ENCODE results near the gene ZC3H7A. TPM values are rescaled to one million over a fixed set of nuclear protein-coding genes. Genes with fewer than 3 reads are reported as not detected.

Gene ZC3H7A
- total and polyA plus RNA-seq, 9 of the 15 experiments (the other 6 are each of a cell fraction or from before 2014, with no cell fraction given), result 19.8 to 49.1 (median 28.2) TPM

DNA sequence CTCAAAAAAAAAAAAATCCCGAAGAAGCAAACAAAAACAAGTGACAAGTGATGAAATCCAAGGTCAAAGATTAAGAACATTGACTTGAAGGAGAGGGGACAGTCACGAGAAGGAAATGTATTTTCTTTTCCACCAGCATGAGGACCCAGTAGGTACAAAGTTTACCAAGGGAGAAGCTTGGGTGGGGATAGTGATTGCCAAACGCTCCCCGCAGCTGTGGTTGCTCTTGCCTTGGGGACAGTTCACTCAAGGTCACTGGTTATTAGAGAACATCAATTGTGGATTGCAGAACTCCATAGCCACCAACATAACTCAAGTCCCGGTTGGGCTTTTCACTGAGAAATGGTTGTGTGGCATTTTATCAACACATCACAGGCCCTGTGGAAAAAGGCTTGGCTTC is 27.3 kb upstream of the ZC3H7A start (continued):
- no peak for TF ChIP-seq SFPQ (IDR thresholded peaks at IDR 0.05; ENCODE audit: low read depth, low read length)
- no peak for TF ChIP-seq NR2C1 (IDR thresholded peaks at IDR 0.05)
- no peak for TF ChIP-seq NR2C1 (tag; IDR thresholded peaks at IDR 0.05)
- TF ChIP-seq ZEB2 (IDR thresholded peaks at IDR 0.05), result no peak
- TF ChIP-seq ZNF354B (CRISPR knock-in tag; IDR thresholded peaks at IDR 0.05), result no peak
- TF ChIP-seq, protein P1, sequence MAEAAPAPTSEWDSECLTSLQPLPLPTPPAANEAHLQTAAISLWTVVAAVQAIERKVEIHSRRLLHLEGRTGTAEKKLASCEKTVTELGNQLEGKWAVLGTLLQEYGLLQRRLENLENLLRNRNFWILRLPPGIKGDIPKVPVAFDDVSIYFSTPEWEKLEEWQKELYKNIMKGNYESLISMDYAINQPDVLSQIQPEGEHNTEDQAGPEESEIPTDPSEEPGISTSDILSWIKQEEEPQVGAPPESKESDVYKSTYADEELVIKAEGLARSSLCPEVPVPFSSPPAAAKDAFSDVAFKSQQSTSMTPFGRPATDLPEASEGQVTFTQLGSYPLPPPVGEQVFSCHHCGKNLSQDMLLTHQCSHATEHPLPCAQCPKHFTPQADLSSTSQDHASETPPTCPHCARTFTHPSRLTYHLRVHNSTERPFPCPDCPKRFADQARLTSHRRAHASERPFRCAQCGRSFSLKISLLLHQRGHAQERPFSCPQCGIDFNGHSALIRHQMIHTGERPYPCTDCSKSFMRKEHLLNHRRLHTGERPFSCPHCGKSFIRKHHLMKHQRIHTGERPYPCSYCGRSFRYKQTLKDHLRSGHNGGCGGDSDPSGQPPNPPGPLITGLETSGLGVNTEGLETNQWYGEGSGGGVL (CRISPR knock-in tag; IDR thresholded peaks at IDR 0.05), result no peak
- no peak for TF ChIP-seq GATAD2A (IDR thresholded peaks at IDR 0.05)
- no peak for TF ChIP-seq ID3 (CRISPR knock-in tag; IDR thresholded peaks at IDR 0.05)
- TF ChIP-seq ID3 (tag; IDR thresholded peaks at IDR 0.05), result no peak
- no peak for TF ChIP-seq NCOA4 (IDR thresholded peaks at IDR 0.05; ENCODE audit: partially characterized antibody)
- TF ChIP-seq, protein P2, sequence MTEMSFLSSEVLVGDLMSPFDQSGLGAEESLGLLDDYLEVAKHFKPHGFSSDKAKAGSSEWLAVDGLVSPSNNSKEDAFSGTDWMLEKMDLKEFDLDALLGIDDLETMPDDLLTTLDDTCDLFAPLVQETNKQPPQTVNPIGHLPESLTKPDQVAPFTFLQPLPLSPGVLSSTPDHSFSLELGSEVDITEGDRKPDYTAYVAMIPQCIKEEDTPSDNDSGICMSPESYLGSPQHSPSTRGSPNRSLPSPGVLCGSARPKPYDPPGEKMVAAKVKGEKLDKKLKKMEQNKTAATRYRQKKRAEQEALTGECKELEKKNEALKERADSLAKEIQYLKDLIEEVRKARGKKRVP (CRISPR knock-in tag; IDR thresholded peaks at IDR 0.05), result no peak
- TF ChIP-seq IRF2 (CRISPR knock-in tag; IDR thresholded peaks at IDR 0.05), result no peak
- TF ChIP-seq HNRNPK (IDR thresholded peaks at IDR 0.05; ENCODE audit: low read depth, low read length, poor library complexity, severe bottlenecking), result no peak
- TF ChIP-seq ZC3H8 (IDR thresholded peaks at IDR 0.05), result no peak
- no peak for TF ChIP-seq ZNF324 (CRISPR knock-in tag; IDR thresholded peaks at IDR 0.05)
- TF ChIP-seq RNF2 (IDR thresholded peaks at IDR 0.05), result no peak
- no peak for TF ChIP-seq POLR2AphosphoS5 (IDR thresholded peaks at IDR 0.05; ENCODE audit: control insufficient read depth, insufficient read depth, low read depth, low read length)
- TF ChIP-seq BCOR (IDR thresholded peaks at IDR 0.05), result no peak
- TF ChIP-seq NEUROD1 (IDR thresholded peaks at IDR 0.05; ENCODE audit: borderline replicate concordance, low read depth, low read length, partially characterized antibody), result no peak
- TF ChIP-seq, protein P3, sequence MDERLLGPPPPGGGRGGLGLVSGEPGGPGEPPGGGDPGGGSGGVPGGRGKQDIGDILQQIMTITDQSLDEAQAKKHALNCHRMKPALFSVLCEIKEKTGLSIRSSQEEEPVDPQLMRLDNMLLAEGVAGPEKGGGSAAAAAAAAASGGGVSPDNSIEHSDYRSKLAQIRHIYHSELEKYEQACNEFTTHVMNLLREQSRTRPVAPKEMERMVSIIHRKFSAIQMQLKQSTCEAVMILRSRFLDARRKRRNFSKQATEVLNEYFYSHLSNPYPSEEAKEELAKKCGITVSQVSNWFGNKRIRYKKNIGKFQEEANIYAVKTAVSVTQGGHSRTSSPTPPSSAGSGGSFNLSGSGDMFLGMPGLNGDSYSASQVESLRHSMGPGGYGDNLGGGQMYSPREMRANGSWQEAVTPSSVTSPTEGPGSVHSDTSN (CRISPR knock-in tag; IDR thresholded peaks at IDR 0.05; ENCODE audit: low read depth), result no peak
- TF ChIP-seq, protein P3 (tag; conservative IDR thresholded peaks at IDR 0.05; ENCODE audit: low read depth), result peak; percentile 46
- TF ChIP-seq ZNF212 (CRISPR knock-in tag; IDR thresholded peaks at IDR 0.05), result no peak
- TF ChIP-seq CEBPG (CRISPR knock-in tag; IDR thresholded peaks at IDR 0.05), result no peak
- TF ChIP-seq CEBPG (tag; conservative IDR thresholded peaks at IDR 0.05 in 1 of 2, IDR thresholded peaks at IDR 0.05 in 1 of 2), result peak in 1 of 2 experiments; percentile 69; a peak in 2 of 4 replicates
